ENCODE results near the gene UGGT2.
"Not testable (repeated sequence)": the region's sequence is repeated elsewhere in the genome, so short reads cannot be mapped to it uniquely, and the experiment has no call there.

UGGT2 gene

DNA sequence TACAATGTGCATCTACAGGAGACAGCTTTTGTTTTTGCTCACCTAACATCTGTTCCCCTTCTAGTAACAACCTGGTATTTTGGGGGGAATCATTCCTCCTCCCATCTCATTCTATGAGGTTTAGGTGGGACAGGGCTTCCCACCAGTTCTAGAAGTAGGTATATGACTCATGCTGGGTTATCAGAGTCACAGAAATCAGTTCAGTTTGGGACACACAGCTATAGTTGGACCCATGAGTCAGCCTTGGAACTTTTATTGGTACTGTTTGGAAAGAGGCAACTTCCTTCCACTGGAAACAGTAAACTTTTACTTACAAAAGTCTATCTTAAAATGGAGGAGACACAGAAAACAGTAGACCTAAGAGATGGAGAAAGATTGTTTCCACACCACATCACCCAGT is 190.8 kb downstream of the UGGT2 start:
- no peak overlapping the region for H3K4me3 ChIP-seq (ENCODE audit: low read length in 2 of 2)
- no peak overlapping the region for H3K27ac ChIP-seq (ENCODE audit: low read depth in 2 of 2, low read length in 2 of 2)
- H3K4me1 ChIP-seq (ENCODE audit: control insufficient read depth in 2 of 2, insufficient read depth in 2 of 2, low read length in 2 of 2), result no peaks in the 10 kb centered on the region
- H3K36me3 ChIP-seq (ENCODE audit: control insufficient read depth in 2 of 2, insufficient read depth in 2 of 2, low read length in 2 of 2), result no peaks in the 10 kb centered on the region
- no peak overlapping the region for H3K9ac ChIP-seq (ENCODE audit: low read depth in 1 of 2, low read length in 2 of 2)
- H3K27me3 ChIP-seq (ENCODE audit: control insufficient read depth in 2 of 2, insufficient read depth in 2 of 2, low read length in 2 of 2), result no peaks in the 10 kb centered on the region
- no peaks in the 10 kb centered on the region for H3K9me3 ChIP-seq (ENCODE audit: control insufficient read depth in 2 of 2, low read length in 2 of 2)

GRCh38 chr13:95861296-95861695 is 191.9 kb downstream of the UGGT2 start:
- H3K27ac ChIP-seq (ENCODE audit: low read depth in 2 of 2, low read length in 2 of 2), result no peak overlapping the region
- no peak overlapping the region for H3K9ac ChIP-seq (ENCODE audit: low read depth in 1 of 2, low read length in 2 of 2)
- H3K4me1 ChIP-seq (ENCODE audit: control insufficient read depth in 2 of 2, insufficient read depth in 2 of 2, low read length in 2 of 2), result no peaks in the 10 kb centered on the region
- H3K9me3 ChIP-seq (ENCODE audit: control insufficient read depth in 2 of 2, low read length in 2 of 2), result no peaks in the 10 kb centered on the region
- H3K36me3 ChIP-seq (ENCODE audit: control insufficient read depth in 2 of 2, insufficient read depth in 2 of 2, low read length in 2 of 2), result no peaks in the 10 kb centered on the region
- H3K4me3 ChIP-seq (ENCODE audit: low read length in 2 of 2), result no peak overlapping the region
- H3K27me3 ChIP-seq (ENCODE audit: control insufficient read depth in 2 of 2, insufficient read depth in 2 of 2, low read length in 2 of 2), result no peaks in the 10 kb centered on the region

GRCh38 chr13:95858286-95859075 is 194.7 kb downstream of the UGGT2 start:
- no peaks in the 10 kb centered on the region for H3K4me1 ChIP-seq (ENCODE audit: control insufficient read depth in 2 of 2, insufficient read depth in 2 of 2, low read length in 2 of 2)
- H3K27ac ChIP-seq (ENCODE audit: low read depth in 2 of 2, low read length in 2 of 2), result no peak overlapping the region
- H3K36me3 ChIP-seq (ENCODE audit: control insufficient read depth in 2 of 2, insufficient read depth in 2 of 2, low read length in 2 of 2), result no peaks in the 10 kb centered on the region
- H3K9me3 ChIP-seq (ENCODE audit: control insufficient read depth in 2 of 2, low read length in 2 of 2), result no peaks in the 10 kb centered on the region
- no peak overlapping the region for H3K4me3 ChIP-seq (ENCODE audit: low read length in 2 of 2)
- H3K27me3 ChIP-seq (ENCODE audit: control insufficient read depth in 2 of 2, insufficient read depth in 2 of 2, low read length in 2 of 2), result no peaks in the 10 kb centered on the region
- no peak overlapping the region for H3K9ac ChIP-seq (ENCODE audit: low read depth in 1 of 2, low read length in 2 of 2)

DNA sequence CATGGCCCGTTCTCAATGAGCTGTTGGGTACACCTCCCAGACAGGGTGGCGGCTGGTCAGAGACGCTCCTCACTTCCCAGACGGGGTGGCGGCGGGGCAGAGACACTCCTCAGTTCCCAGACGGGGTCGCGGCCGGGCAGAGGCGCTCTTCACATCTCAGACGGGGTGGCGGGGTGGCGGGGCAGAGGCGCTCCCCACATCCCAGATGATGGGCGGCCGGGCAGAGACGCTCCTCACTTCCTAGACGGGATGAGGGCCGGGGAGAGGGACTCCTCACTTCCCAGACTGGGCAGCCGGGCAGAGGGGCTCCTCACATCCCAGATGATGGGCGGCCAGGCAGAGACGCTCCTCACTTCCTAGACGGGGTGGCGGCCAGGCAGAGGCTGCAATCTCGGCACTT is 207.5 kb downstream of the UGGT2 start:
- H3K36me3 ChIP-seq (ENCODE audit: control insufficient read depth in 2 of 2, insufficient read depth in 2 of 2, low read length in 2 of 2); H3K4me1 ChIP-seq (ENCODE audit: control insufficient read depth in 2 of 2, insufficient read depth in 2 of 2, low read length in 2 of 2); H3K9ac ChIP-seq (ENCODE audit: low read depth in 1 of 2, low read length in 2 of 2); H3K27ac ChIP-seq (ENCODE audit: low read depth in 2 of 2, low read length in 2 of 2); H3K27me3 ChIP-seq (ENCODE audit: control insufficient read depth in 2 of 2, insufficient read depth in 2 of 2, low read length in 2 of 2); H3K9me3 ChIP-seq (ENCODE audit: control insufficient read depth in 2 of 2, low read length in 2 of 2); H3K4me3 ChIP-seq (ENCODE audit: low read length in 2 of 2): not testable (repeated sequence)

DNA sequence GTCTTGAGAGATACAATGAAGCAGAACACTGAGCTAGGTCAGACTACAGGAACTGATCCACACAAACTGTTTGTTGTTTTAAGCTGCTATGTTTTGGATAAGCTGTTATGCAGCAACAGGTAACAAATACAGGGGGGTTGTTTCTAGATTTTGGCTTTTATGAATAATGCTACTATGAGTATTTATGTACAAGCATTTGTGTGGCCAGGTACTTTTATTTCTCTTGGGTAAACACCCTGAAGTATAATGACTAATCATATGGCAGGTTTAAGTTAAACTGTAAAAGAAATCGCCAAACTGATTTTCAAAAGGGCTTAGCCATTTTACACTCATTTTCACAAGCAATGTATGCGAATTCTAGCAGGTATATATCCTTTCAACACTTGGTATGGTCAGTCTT is 210.3 kb downstream of the UGGT2 start:
- Histone ChIP-seq H3K4me3 (ENCODE audit: low read length in 2 of 2) (no peak overlapping the region), H3K9ac (ENCODE audit: low read depth in 1 of 2, low read length in 2 of 2) (no peak overlapping the region), H3K36me3 (ENCODE audit: control insufficient read depth in 2 of 2, insufficient read depth in 2 of 2, low read length in 2 of 2) (no peaks in the 10 kb centered on the region), H3K27me3 (ENCODE audit: control insufficient read depth in 2 of 2, insufficient read depth in 2 of 2, low read length in 2 of 2) (no peaks in the 10 kb centered on the region), H3K4me1 (ENCODE audit: control insufficient read depth in 2 of 2, insufficient read depth in 2 of 2, low read length in 2 of 2) (no peaks in the 10 kb centered on the region), H3K9me3 (ENCODE audit: control insufficient read depth in 2 of 2, low read length in 2 of 2) (no peaks in the 10 kb centered on the region), H3K27ac (ENCODE audit: low read depth in 2 of 2, low read length in 2 of 2) (no peak overlapping the region)

DNA sequence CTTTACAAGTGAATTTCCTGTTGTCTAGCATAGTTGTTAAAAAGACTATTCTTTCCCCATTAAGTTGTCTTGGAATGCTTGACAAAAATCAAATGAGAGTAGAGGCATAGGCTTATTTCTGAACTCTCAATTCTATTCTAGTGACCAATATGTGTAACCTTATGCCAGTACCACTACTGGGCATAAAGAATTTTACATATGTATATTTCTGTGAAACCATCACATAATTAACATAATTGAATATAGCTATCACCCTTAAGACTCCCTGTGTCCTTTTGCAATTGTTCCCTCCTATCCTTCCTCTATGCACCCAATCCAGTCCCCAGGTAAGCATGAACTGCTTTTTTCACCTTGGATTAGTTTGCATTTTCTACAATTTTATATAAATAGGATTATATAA is 211.3 kb downstream of the UGGT2 start:
- no peak overlapping the region for H3K4me3 ChIP-seq (ENCODE audit: low read length in 2 of 2)
- H3K36me3 ChIP-seq (ENCODE audit: control insufficient read depth in 2 of 2, insufficient read depth in 2 of 2, low read length in 2 of 2), result no peaks in the 10 kb centered on the region
- H3K27ac ChIP-seq (ENCODE audit: low read depth in 2 of 2, low read length in 2 of 2), result no peak overlapping the region
- H3K27me3 ChIP-seq (ENCODE audit: control insufficient read depth in 2 of 2, insufficient read depth in 2 of 2, low read length in 2 of 2), result no peaks in the 10 kb centered on the region
- no peaks in the 10 kb centered on the region for H3K4me1 ChIP-seq (ENCODE audit: control insufficient read depth in 2 of 2, insufficient read depth in 2 of 2, low read length in 2 of 2)
- no peaks in the 10 kb centered on the region for H3K9me3 ChIP-seq (ENCODE audit: control insufficient read depth in 2 of 2, low read length in 2 of 2)
- no peak overlapping the region for H3K9ac ChIP-seq (ENCODE audit: low read depth in 1 of 2, low read length in 2 of 2)

DNA sequence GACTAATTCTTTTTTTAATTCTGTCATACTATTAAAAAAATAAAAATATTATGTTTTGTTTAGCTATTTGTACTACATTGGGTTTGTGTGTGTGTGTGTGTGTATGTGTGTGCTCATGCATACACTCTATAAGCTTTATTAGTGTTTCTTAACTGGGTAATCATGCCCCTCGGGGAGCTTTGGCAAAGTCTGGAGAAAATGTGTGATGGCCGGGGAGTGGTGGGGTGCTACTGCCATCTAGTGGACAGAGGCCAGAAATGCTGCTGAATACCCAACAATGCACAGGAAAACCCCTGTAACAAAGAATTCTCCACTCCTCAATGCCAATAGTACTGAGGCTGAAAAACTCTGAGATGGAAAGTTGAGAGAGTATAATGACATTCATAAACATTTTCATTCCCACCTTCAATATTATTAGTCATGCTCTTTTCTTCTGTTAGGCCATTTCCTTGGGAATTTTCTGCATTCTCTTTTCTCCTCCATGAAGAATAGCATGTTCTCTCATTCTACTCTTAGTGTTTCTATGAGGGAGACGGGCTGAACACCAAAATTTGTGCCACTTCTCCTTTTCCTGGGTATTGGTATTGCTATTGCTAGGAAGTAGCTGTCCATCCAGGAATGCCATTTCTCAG is 219.0 kb downstream of the UGGT2 start:
- Histone ChIP-seq H3K4me1 (ENCODE audit: control insufficient read depth in 2 of 2, insufficient read depth in 2 of 2, low read length in 2 of 2) (no peaks in the 10 kb centered on the region), H3K9ac (ENCODE audit: low read depth in 1 of 2, low read length in 2 of 2) (no peak overlapping the region), H3K27me3 (ENCODE audit: control insufficient read depth in 2 of 2, insufficient read depth in 2 of 2, low read length in 2 of 2) (no peaks in the 10 kb centered on the region), H3K36me3 (ENCODE audit: control insufficient read depth in 2 of 2, insufficient read depth in 2 of 2, low read length in 2 of 2) (no peaks in the 10 kb centered on the region), H3K9me3 (ENCODE audit: control insufficient read depth in 2 of 2, low read length in 2 of 2) (no peaks in the 10 kb centered on the region), H3K27ac (ENCODE audit: low read depth in 2 of 2, low read length in 2 of 2) (no peak overlapping the region), H3K4me3 (ENCODE audit: low read length in 2 of 2) (no peak overlapping the region)

GRCh38 chr13:95833719-95834118 is 219.5 kb downstream of the UGGT2 start:
- H3K4me3 ChIP-seq (ENCODE audit: low read length in 2 of 2), result no peak overlapping the region
- no peak overlapping the region for H3K9ac ChIP-seq (ENCODE audit: low read depth in 1 of 2, low read length in 2 of 2)

GRCh38 chr13:95833126-95833525 is 220.1 kb downstream of the UGGT2 start:
- no peak overlapping the region for H3K4me3 ChIP-seq (ENCODE audit: low read length in 2 of 2)
- no peaks in the 10 kb centered on the region for H3K9me3 ChIP-seq (ENCODE audit: control insufficient read depth in 2 of 2, low read length in 2 of 2)
- no peaks in the 10 kb centered on the region for H3K27me3 ChIP-seq (ENCODE audit: control insufficient read depth in 2 of 2, insufficient read depth in 2 of 2, low read length in 2 of 2)
- no peak overlapping the region for H3K27ac ChIP-seq (ENCODE audit: low read depth in 2 of 2, low read length in 2 of 2)
- H3K4me1 ChIP-seq (ENCODE audit: control insufficient read depth in 2 of 2, insufficient read depth in 2 of 2, low read length in 2 of 2), result no peaks in the 10 kb centered on the region
- H3K36me3 ChIP-seq (ENCODE audit: control insufficient read depth in 2 of 2, insufficient read depth in 2 of 2, low read length in 2 of 2), result no peaks in the 10 kb centered on the region
- H3K9ac ChIP-seq (ENCODE audit: low read depth in 1 of 2, low read length in 2 of 2), result no peak overlapping the region

More at GRCh38 chr13:95833719-95834118, 219.5 kb downstream of the UGGT2 start:
- H3K4me1 ChIP-seq (ENCODE audit: control insufficient read depth in 2 of 2, insufficient read depth in 2 of 2, low read length in 2 of 2), result no peaks in the 10 kb centered on the region
- no peaks in the 10 kb centered on the region for H3K36me3 ChIP-seq (ENCODE audit: control insufficient read depth in 2 of 2, insufficient read depth in 2 of 2, low read length in 2 of 2)
- no peaks in the 10 kb centered on the region for H3K27me3 ChIP-seq (ENCODE audit: control insufficient read depth in 2 of 2, insufficient read depth in 2 of 2, low read length in 2 of 2)
- no peak overlapping the region for H3K27ac ChIP-seq (ENCODE audit: low read depth in 2 of 2, low read length in 2 of 2)
- no peaks in the 10 kb centered on the region for H3K9me3 ChIP-seq (ENCODE audit: control insufficient read depth in 2 of 2, low read length in 2 of 2)

GRCh38 chr13:95822303-95822702 is 230.9 kb downstream of the UGGT2 start:
- Histone ChIP-seq H3K4me3 (ENCODE audit: low read length in 2 of 2) (no peak overlapping the region), H3K27ac (ENCODE audit: low read depth in 2 of 2, low read length in 2 of 2) (no peak overlapping the region), H3K4me1 (ENCODE audit: control insufficient read depth in 2 of 2, insufficient read depth in 2 of 2, low read length in 2 of 2) (no peaks in the 10 kb centered on the region), H3K36me3 (ENCODE audit: control insufficient read depth in 2 of 2, insufficient read depth in 2 of 2, low read length in 2 of 2) (peaks cover 0 to 6% of the 10 kb centered on the region in 2 donors), H3K9me3 (ENCODE audit: control insufficient read depth in 2 of 2, low read length in 2 of 2) (no peaks in the 10 kb centered on the region), H3K9ac (ENCODE audit: low read depth in 1 of 2, low read length in 2 of 2) (no peak overlapping the region), H3K27me3 (ENCODE audit: control insufficient read depth in 2 of 2, insufficient read depth in 2 of 2, low read length in 2 of 2) (no peaks in the 10 kb centered on the region)
